GM18507 (cell line): ENCODE data around the gene GFOD1.
"Not testable (repeated sequence)": the region's sequence is repeated elsewhere in the genome, so short reads cannot be mapped to it uniquely, and the experiment has no call there.

ENCODE experiments used
- DNase-seq: peaks from one replicate; pipeline ENCODE4 v3.0.0; 2011; ENCODE audit warnings: low read depth; ENCODE audit not compliant: insufficient read length; ENCODE audit errors: extremely low spot score
- FAIRE-seq: peaks from 2 replicates; lab custom pipeline; 2011; peaks lifted over from hg19 to GRCh38; lab: Jason Lieb, UNC

The GFOD1 gene

DNA sequence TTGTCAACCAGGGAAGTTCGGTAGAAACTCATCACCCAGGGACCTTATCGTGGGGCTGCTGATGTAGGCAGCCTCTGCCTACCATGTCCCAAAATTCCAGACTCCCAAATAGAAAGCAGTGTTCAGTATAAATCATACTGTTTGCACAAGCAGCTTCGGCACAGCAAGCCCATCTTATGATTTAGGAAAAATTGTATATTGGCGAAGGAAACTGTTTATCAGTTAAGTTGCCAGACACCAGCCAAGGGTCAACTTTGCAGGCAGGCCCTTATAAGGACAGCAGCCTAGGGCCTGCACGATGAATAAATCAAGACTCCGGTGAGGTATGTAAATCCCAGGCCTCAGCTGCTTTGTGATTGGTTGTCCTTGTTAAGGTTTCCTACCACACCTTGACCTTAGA lies 36.8 kb downstream of the GFOD1 start:
- no peak for DNase-seq
- no peak for FAIRE-seq

DNA sequence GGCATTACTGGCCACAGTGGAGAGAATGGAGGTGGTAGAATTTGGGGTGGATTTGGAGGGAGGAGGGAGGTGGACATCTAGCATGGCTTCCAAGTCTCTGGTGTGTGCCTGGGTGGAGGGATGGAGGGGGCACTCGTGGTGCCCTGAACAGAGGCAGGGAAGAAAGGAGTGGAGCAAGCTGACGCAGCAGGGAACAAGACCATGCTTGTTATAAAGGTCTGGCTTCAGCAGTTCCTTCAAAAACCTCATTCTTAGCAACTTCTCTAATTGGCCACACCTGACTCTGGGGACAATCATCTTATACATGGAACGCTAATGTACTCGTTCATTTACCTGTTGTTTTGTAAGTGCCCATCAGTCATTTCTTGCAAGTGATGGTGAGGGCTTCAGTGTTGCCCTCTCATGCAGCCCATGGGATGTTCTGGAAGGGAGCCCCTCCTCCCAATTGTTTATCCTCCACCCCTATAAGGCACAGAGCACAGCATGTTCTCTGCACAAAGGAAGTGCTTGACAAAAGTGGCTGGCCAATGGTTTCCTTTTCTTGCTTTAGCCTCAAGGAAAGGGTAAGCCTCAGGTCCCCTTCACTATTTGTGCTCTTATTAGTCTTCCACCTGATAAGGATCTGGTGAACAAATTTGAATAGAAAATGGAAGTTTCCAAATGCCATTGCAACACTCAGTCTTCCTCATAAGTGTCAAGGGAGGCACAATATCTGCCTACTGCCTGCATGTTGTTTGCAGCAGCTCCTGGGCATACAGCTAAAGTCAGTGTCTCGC lies 39.3 kb downstream of the GFOD1 start:
- DNase-seq (no peak), FAIRE-seq (no peak)

DNA sequence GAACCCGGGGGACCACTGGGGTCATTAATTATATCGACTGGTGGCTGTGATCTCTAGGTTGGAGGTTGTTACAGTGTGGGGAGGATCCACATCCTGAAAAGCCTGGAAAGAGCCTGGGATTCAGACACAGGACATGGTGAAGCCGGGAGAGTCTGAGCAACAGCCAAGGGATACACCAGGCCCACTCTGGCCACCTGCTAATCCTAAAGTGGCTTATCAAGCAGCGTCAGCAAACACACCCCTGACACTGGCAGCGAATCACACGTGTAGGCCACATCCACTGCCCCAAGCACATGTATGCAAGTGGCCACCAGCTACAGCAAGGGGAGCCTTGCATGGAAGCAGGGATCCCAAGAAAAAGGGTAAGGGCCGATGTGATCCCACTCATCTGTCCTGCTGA lies 41.0 kb downstream of the GFOD1 start:
- no peak for DNase-seq
- no peak for FAIRE-seq

DNA sequence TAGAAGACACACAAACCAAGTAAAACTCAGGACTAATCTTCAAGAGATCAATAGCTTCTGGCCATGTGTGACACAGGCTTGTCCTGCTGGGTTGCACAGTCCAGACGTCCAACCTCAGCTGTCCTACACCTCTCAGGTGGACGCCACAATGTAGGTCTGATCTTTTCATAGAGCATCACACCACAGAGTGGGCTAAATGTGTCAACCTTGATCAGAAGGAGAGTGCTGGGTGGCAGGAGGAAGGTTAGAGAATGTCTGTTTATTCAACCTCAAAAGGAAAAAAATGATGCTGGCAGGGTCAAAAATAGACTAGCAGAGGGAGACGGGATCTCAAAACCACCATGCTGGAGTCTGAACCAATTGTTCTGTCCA lies 41.7 kb downstream of the GFOD1 start:
- no peak for DNase-seq
- no peak for FAIRE-seq

DNA sequence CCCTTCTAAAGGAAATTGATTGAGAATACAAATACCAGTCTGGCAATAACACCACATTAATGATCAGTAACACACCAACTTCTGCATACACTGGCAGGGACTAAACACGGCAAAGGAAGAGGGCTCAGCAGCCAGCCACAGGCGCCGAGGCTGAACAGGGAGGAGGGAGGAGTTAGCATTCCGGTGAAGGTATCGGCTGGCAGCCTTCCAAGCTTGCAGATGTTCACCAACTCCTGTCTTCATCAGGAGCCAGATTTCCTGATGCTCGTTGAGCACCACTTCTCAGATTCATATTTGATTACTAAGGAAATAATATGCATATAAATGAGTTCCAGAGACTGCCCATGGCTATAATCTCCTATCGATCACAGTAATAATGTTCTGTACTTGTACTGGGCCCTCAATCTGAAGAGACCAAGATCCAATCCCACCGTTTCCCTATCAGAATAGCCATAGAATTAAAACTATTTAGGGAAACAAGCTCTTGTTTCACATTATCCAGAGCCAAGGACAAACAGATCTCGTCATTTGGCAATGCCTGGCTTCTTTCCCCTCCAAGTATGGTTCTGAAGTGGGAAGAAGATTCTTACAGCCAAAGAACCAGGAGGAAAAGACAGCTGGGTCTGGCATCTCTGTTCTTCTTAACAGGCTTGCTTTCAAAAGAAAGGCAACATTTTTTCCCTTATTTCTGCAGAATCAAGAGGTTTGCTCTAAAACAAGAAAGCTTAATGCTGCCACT lies 42.2 kb downstream of the GFOD1 start:
- DNase-seq (no peak), FAIRE-seq (peak; percentile 75)

DNA sequence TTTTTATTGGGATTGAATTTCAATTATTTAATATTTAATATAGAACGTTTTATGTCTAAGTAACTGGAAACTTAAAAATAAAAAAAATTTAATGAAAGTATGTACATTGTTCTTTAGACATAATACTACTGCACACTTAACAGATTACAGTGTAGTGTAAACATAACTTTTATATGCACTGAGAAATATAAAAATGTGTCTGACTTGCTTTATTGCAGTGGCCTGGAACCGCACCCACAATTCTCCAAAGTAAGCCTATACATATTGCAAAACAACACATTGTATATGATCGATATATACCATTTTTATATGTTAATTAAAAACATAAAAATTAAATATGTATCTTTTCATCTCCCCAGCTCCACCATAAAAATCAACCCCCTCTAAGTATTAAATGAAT lies 42.8 kb downstream of the GFOD1 start:
- no peak for FAIRE-seq
- no peak for DNase-seq

DNA sequence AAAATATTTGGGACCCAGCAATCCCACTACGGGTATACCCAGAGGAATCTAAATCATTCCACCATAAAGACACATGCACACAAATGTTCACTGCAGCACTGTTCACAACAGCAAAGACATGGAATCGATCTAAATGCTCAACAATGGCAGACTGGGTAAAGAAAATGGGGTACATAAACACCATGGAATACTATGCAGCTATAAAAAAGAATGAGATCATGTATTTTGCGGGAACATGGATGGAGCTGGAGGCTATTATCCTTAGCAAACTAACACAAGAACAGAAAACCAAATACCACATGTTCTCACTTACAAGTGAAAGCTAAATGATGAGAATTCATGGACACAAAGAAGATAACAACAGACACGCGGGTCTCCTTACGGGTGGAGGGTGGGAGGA lies 43.4 kb downstream of the GFOD1 start:
- not testable (repeated sequence) for FAIRE-seq, DNase-seq

DNA sequence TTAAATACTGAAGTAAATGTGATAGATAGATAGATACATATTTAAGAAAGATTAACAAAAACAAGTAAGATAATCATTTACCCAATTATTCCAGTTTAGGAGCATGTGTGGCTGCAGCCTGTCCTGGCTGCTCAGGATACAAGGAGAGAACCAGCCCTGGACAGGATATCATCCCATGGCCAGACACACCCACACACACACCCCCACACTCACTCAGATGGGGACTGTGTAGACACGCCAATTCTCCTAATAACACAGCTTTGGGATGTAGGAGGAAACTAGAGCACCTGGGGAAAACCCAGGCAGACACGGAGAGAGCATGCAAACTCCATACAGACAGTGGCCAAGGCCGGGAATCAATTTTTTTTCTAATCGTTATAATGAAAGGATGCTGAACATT lies 45.6 kb downstream of the GFOD1 start:
- FAIRE-seq = no peak

DNA sequence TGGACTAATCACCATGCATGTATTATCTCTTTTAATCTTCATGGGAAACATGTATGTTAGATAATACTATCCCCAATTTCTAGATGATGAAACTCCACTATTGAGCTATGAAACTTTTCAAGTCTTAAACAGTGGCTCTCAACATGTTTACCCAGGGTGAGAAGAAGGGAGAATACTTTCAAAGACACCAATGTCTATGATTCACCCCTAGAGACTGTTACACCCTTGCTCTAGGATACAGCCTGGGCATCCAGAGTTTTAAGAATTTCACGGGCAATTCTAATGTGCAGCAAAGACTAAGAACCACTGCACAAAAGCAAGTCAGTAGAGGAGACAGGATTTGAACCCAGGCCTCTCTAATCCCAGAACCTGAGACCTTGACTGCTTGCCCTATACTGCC lies 47.8 kb downstream of the GFOD1 start:
- FAIRE-seq = no peak

More for the DNA sequence above, 45.6 kb downstream of the GFOD1 start:
- DNase-seq = no peak

DNA sequence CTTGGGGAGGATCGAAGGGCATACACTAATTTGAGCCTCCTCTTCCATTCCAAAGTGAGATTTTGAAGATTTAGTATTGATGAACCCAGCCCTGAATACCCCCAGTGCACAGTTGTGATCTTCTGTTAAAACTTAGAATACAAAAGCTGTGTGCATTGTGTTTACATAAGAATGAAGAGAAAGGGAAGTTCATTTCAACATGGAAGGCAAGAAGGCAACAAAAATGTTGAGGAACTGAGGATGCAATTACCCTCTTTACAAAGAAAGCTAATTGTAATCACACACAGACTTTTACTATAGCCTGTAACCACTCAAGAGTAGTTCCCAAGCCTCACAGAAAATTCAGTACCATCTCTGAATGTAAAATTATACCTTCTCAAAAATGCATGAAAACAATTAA lies 49.3 kb downstream of the GFOD1 start:
- FAIRE-seq = no peak
- no peak for DNase-seq

More for the DNA sequence above, 47.8 kb downstream of the GFOD1 start:
- DNase-seq = no peak

DNA sequence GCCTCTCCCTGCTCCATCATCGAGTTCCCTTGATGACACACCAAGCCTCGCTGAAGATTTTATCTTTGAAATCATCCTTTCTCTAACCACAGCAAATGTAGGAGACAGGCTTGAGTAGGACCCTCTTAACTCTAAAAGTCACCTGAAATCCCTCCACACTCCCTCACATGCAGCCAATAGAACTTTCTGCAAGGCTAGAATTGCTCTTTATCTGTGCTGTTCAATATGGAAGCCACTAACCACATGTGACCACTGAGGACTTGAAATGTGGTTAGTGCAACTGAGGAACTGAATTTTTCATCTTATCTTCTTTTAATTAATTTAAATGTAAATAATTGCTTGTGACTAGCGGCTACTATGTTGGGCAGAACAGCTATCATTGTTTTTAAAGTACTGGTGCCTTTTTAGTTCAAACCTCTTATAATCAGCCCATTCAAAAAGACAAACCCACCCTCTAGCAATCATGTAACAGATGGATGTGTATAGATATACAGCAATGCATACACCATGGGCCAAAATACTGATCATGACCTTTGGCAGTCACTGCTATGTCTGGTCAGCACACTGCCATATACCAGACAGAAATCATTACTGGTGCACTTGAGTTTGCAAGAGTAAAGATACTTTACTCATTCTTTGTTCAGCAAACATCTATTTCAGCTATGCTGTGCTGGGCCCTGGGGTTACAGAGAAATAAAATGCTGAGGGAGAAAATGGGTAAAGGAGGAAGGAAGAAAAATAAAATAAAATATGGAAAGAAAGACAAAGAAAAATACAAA lies 50.0 kb downstream of the GFOD1 start:
- DNase-seq (no peak), FAIRE-seq (peak; percentile 31)

DNA sequence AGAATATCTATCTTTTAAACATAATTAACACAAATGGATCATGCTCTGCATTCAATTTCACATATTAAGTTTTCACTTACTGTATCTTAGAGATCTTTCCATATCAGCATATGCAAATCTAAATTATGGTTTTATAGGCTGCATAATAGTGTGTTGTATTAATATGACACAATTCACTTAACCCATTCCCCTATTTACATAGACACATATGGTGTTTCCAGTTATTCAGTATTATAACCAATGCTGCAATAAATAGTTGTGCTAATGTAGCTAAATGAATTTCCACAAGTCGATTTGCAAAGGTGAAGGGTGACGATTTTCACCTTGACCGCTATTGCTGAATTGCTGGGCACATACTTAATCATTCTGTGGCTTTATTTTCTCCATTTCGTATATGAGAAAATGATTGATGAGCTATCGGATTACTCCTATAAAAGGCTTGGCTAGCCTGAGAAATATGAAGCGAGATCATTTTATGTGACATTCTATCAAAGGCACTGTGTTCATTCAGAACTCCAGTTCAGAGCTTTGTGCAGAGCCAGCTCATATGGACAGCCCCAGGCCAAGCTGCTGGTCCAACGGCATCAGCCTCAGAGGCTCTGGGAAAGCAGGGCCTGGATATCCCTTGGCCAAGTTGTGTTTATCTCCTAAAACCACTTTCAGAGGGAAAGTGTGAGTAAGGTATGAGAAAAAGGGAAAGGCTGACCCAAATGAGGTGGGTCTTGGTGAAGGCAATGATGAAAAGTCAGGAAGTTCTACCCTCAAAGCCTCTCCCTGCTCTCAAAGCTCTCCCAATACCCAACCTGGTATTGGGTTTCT lies 50.8 kb downstream of the GFOD1 start:
- FAIRE-seq (no peak), DNase-seq (no peak)

DNA sequence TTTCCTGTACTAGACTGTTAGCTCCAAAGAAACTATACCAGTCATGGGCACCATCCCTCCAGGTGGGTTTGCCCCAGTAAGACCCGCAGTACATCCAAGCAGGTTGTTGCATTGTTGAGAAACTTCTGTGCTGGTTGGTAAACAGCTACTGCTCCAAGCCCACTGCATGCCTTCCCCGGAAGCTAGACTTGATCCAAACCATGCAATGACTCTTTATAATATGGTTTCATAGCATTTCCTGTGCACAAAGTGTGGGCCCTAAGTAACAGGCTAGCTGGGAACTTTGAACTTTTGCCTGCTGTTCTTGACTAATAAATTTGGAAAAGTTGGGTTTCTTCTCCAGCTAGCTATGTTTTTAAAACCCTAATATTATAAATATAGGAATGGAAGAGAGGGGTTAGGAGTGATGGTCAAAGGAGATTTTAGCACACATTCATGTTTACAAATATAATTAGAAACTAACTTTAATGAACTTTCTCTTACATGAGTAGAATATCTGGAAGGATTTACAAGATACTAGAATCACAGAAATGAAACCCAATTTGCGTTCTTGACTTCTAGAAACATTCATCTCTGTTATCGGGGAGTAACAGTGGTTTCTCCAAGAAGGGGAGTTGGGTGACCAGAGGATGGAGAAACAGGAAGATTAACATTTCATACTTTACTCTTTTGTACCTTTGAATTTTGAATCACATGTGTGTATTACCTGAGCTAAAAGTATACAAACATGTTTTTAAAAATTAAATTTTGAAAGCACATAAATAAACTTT lies 51.7 kb downstream of the GFOD1 start:
- no peak for FAIRE-seq
- DNase-seq = no peak

DNA sequence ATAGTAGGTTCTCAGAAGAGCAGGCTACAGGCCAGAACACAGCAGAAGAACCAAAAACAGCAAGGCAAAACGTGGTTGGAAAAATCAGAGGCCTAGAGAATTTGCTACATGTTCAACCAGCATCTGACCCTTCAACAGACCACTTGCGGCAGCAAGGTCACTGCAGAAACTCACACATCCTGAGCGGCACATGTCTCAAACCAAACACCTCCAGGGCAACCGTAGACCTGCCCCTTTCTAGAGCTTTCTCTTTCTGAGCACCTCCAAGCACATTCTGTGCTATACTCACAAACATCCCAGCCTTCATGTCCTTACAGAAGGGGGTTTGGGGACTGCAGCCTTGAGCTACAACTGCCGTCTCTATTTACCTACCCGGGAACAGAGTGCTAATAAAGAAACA lies 52.6 kb downstream of the GFOD1 start:
- DNase-seq (no peak), FAIRE-seq (peak; percentile 26)

DNA sequence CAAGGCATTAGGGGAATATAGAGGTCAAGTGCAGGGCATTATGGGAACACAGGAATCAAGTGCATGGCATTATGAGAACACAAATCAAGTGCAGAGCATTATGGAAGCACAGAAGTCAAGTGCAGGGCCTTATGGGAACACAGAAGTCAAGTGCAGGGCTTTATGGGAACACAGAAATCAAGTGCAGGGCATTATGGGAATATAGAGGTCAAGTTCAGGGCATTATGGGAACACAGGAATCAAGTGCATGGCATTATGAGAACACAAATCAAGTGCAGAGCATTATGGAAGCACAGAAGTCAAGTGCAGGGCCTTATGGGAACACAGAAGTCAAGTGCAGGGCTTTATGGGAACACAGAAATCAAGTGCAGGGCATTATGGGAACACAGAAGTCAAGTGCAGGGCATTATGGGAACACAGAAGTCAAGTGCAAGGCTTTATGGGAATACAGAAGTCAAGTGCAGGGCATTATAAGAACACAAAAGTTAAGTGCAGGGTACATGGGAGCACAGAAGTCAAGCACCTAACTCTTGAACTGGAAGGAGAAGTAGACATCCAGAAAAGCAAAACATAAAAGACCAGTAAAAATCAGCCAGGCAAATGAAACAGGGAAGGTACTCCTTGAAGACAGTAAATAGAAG lies 53.1 kb downstream of the GFOD1 start:
- FAIRE-seq, DNase-seq: not testable (repeated sequence)

DNA sequence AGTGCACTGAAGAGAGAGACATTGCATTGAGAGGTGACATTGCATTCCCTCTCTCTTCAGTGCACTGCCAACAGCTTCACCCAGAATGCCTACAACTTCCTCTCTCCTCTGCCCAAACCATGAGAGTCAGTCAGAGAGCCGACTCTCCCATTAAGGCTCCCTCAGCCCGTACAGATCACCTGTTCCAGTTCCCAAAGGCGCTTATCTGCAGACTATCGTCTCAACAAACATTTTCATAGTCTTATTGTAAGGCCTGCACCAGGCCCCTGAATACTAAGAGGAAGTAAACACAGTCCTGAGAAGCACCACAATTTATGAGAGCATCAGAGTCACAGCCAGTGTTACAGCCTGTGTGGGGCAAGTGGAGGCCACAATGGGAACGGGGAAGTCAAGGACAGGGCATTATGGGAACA lies 53.7 kb downstream of the GFOD1 start:
- no peak for FAIRE-seq
- DNase-seq = no peak

DNA sequence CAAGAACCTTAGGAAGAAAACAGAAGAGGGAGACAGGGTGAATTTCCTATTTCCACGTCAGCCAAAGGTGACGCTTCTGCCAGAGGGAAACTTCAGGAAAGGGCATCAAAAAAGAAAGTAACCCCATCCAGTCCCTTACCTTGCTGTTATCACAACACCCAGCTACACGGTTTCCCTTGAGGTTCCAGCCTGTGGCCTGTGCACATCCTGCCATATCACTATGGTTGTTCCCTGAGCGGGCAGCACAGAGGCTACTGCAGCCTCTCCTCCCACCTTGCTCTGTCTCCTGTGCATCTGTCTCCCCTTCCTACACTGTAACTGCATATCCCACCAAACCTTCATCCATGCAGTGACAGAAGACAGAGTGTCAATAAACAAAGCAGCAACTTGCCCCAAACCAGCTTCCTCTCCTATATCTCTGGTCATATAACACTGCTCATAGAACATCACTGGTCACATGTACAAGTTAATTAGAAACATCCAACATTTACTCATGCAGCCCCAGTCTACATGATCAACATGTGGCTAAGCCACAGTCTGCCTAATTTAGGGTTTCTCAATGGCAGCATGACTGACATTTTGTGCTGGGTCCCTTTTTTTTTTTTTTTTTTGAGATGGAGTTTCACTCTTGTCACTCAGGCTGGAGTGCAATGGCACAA lies 54.7 kb downstream of the GFOD1 start:
- peak; percentile 56 for FAIRE-seq
- DNase-seq = no peak
